ENCODE results near the gene MICB. TPM values are rescaled to one million over a fixed set of nuclear protein-coding genes. Genes with fewer than 3 reads are reported as not detected.

Gene MICB
- total RNA-seq, 2 experiments from 2014 or later = 14.3 to 14.7 TPM

GRCh38 chr6:31462026-31462963 lies 35.6 kb upstream of the MICB start:
- peak overlapping the region; percentile 91 to 99 for H3K27ac ChIP-seq (ENCODE audit: low read depth in 1 of 2, low read length in 2 of 2)
- peaks cover 9% of the 10 kb centered on the region for H3K27me3 Mint-ChIP-seq
- peak overlapping the region; percentile 96 for H3K27ac Mint-ChIP-seq
- H3K9me3 Mint-ChIP-seq = no peaks in the 10 kb centered on the region
- peaks cover 48% of the 10 kb centered on the region for H3K36me3 Mint-ChIP-seq (ENCODE audit: low read depth)
- DNase-seq (peak in 2 of 14 experiments; percentile 49 to 52), ATAC-seq (ENCODE audit: poor library complexity) (no peak)
- ChIA-PET CTCF (interaction anchor here (0.6 to 1.7 kb wide), 4 partner anchors 10 to 95 kb away, joined by 3 to 7 read pairs (median 4); no protein-coding TSS in a partner anchor), POLR2A (interaction anchor here (0.6 to 1.6 kb wide), 10 partner anchors 10 to 325 kb away, joined by 3 to 13 read pairs (median 4); partner anchors contain the start of genes ABHD16A and DDX39B)
- H3K9me3 ChIP-seq (ENCODE audit: control insufficient read depth in 1 of 2, insufficient read depth in 1 of 2, low read length in 2 of 2) = no peaks in the 10 kb centered on the region
- peak overlapping the region; percentile 99 for H3K4me3 Mint-ChIP-seq
- no peaks in the 10 kb centered on the region for H3K27me3 ChIP-seq (ENCODE audit: control insufficient read depth in 1 of 2, insufficient read depth in 2 of 2, low read length in 2 of 2)
- peaks cover 49% of the 10 kb centered on the region for H3K4me1 ChIP-seq (ENCODE audit: insufficient read depth, low read length)
- intact Hi-C loops (cut with DNase I, micrococcal nuclease) = loop anchor here in 1 of 2 experiments (5.0 kb wide), 1 partner anchor 35 kb away; the partner anchor contains the start of gene MICB
- peak overlapping the region; percentile 89 for H3K4me3 ChIP-seq (ENCODE audit: low read length)
- H3K36me3 ChIP-seq (ENCODE audit: insufficient read depth, low read length) = peaks cover 28% of the 10 kb centered on the region
- H3K4me1 Mint-ChIP-seq (ENCODE audit: low read depth) = peaks cover 60% of the 10 kb centered on the region
- TF ChIP-seq CTCF (IDR thresholded peaks at IDR 0.05) = no peak

- no peaks in the 10 kb centered on the region for H3K9me3 Mint-ChIP-seq
- CTCF ChIA-PET = interaction anchor here (1.6 to 1.7 kb wide), 3 partner anchors 11 to 96 kb away, joined by 3 to 7 read pairs (median 4); no protein-coding TSS in a partner anchor
- peaks cover 69% of the 10 kb centered on the region for H3K4me1 Mint-ChIP-seq (ENCODE audit: low read depth)
- ATAC-seq (ENCODE audit: poor library complexity) = peak; percentile 97
- intact Hi-C loops (cut with DNase I, micrococcal nuclease) = loop anchor here in 1 of 2 experiments (1.0 to 5.0 kb wide), 2 partner anchors 22 to 34 kb away; partner anchors contain the start of gene MICB
- no peaks in the 10 kb centered on the region for H3K9me3 ChIP-seq (ENCODE audit: control insufficient read depth in 1 of 2, insufficient read depth in 1 of 2, low read length in 2 of 2)
- peak overlapping the region; percentile 99 for H3K4me3 Mint-ChIP-seq
- H3K27ac Mint-ChIP-seq = peak overlapping the region; percentile 96
- H3K4me1 ChIP-seq (ENCODE audit: insufficient read depth, low read length) = peaks cover 58% of the 10 kb centered on the region
- peak; percentile 81 to 97 (median 87) for DNase-seq
- peaks cover 35% of the 10 kb centered on the region for H3K36me3 ChIP-seq (ENCODE audit: insufficient read depth, low read length)
- peaks cover 56% of the 10 kb centered on the region for H3K36me3 Mint-ChIP-seq (ENCODE audit: low read depth)
- H3K27me3 ChIP-seq (ENCODE audit: control insufficient read depth in 1 of 2, insufficient read depth in 2 of 2, low read length in 2 of 2) = no peaks in the 10 kb centered on the region
- H3K27ac ChIP-seq (ENCODE audit: low read depth in 1 of 2, low read length in 2 of 2) = peak overlapping the region; percentile 91 to 99
- peaks cover 6% of the 10 kb centered on the region for H3K27me3 Mint-ChIP-seq
- POLR2A ChIA-PET = interaction anchor here (0.6 to 1.6 kb wide), 10 partner anchors 9 to 326 kb away, joined by 3 to 13 read pairs (median 4); partner anchors contain the start of genes ABHD16A and DDX39B
- no peak for TF ChIP-seq CTCF (IDR thresholded peaks at IDR 0.05)
- peak overlapping the region; percentile 89 for H3K4me3 ChIP-seq (ENCODE audit: low read length)
Observed at GRCh38 chr6:31462964-31463870, 34.7 kb upstream of the MICB start.

All from CD4-positive, alpha-beta T cell (primary cell).